ENCODE data around the gene NEUROD1.

GRCh38 chr2:181723731-181724130 is 43.4 kb upstream of the NEUROD1 start:
- no peak for TF ChIP-seq CTCF (conservative IDR thresholded peaks at IDR 0.05)
- no peak for TF ChIP-seq EZH2 (IDR thresholded peaks at IDR 0.05; ENCODE audit: low read depth)
